CD4-positive, CD25-positive, alpha-beta regulatory T cell (primary cell): ENCODE data around the gene BCAR3. TPM values are rescaled to one million over a fixed set of nuclear protein-coding genes. Genes with fewer than 3 reads are reported as not detected.

Experiments used
- ATAC-seq, 2 donors: fragments of 150-1000 bp; cut with Tn5 transposase; one replicate each; pipeline ENCODE4 v1.10.0; 2021; ENCODE audit warnings: low read depth in 2 of 2, moderate number of reproducible peaks in 2 of 2, moderate library complexity in 1 of 2
- DNase-seq, 3 donors: peaks; one replicate each; pipeline versions ENCODE4 v3.0.0 to v3.0.0-alpha.2; 2012 to 2022; ENCODE audit warnings: mixed read lengths in 1 of 3
- H3K27ac ChIP-seq: one replicate; pipeline ENCODE4 v1.7.0; 2013; ENCODE audit warnings: mild to moderate bottlenecking, low read length; ENCODE audit not compliant: insufficient read depth, poor library complexity, severe bottlenecking
- H3K27me3 ChIP-seq: one replicate; pipeline ENCODE4 v1.7.0; 2013; ENCODE audit warnings: low read length; ENCODE audit not compliant: control insufficient read depth, insufficient read depth
- H3K36me3 ChIP-seq: one replicate; pipeline ENCODE4 v1.7.0; 2013; ENCODE audit warnings: mild to moderate bottlenecking, low read length, moderate library complexity; ENCODE audit not compliant: control insufficient read depth, insufficient read depth
- H3K4me1 ChIP-seq: 2 replicates; pipeline ENCODE4 v1.7.0; 2013; ENCODE audit warnings: mild to moderate bottlenecking, low read length; ENCODE audit not compliant: insufficient read depth, control insufficient read depth, poor library complexity, severe bottlenecking
- H3K4me3 ChIP-seq: one replicate; pipeline ENCODE4 v1.7.0; 2013; ENCODE audit warnings: low read depth, mild to moderate bottlenecking, low read length, moderate library complexity
- H3K9me3 ChIP-seq, 2 experiments: 1 replicate in 1 of 2; 2 replicates in 1 of 2; pipeline ENCODE4 v1.7.0; 2013; ENCODE audit warnings: low read length in 2 of 2, mild to moderate bottlenecking in 1 of 2, moderate library complexity in 1 of 2; ENCODE audit not compliant: control insufficient read depth in 2 of 2
- H3K27ac Mint-ChIP-seq, 3 donors: one replicate each; pipeline ENCODE4 v1.8.0; 2020 to 2022; ENCODE audit warnings: mild to moderate bottlenecking in 3 of 3, mixed read lengths in 3 of 3, moderate library complexity in 2 of 3
- H3K27me3 Mint-ChIP-seq: one replicate; pipeline ENCODE4 v1.8.0; 2022; ENCODE audit warnings: mild to moderate bottlenecking, mixed read lengths
- H3K36me3 Mint-ChIP-seq: one replicate; pipeline ENCODE4 v1.8.0; 2020; ENCODE audit warnings: mixed read lengths
- H3K4me1 Mint-ChIP-seq, 4 donors: one replicate each; pipeline ENCODE4 v1.8.0; 2020 to 2022; ENCODE audit warnings: mixed read lengths in 4 of 4, mild to moderate bottlenecking in 1 of 4
- H3K4me3 Mint-ChIP-seq, 4 donors: one replicate each; pipeline ENCODE4 v1.8.0; 2020 to 2022; ENCODE audit warnings: mild to moderate bottlenecking in 4 of 4, mixed read lengths in 4 of 4, moderate library complexity in 3 of 4
- H3K9me3 Mint-ChIP-seq, 7 donors: one replicate each; pipeline ENCODE4 v1.8.0; 2020 to 2022; ENCODE audit warnings: mixed read lengths in 7 of 7, mild to moderate bottlenecking in 3 of 7, moderate library complexity in 2 of 7
- polyA plus RNA-seq, 4 donors: library from polyadenylated mRNA; unstranded; fragments of 300-500 nt; fragmentation: Illumina TruSeq; gene quantifications; one replicate each; pipeline ENCODE4 v1.2.3, GENCODE V29; 2021
- total RNA-seq: library from RNA; stranded (reverse); gene quantifications from one replicate; pipeline ENCODE4 v1.2.3, GENCODE V29; 2022

Gene BCAR3
- total and polyA plus RNA-seq, 5 donors from 2014 or later, result 0.44 to 0.62 (median 0.49) TPM; not detected in 2

DNA sequence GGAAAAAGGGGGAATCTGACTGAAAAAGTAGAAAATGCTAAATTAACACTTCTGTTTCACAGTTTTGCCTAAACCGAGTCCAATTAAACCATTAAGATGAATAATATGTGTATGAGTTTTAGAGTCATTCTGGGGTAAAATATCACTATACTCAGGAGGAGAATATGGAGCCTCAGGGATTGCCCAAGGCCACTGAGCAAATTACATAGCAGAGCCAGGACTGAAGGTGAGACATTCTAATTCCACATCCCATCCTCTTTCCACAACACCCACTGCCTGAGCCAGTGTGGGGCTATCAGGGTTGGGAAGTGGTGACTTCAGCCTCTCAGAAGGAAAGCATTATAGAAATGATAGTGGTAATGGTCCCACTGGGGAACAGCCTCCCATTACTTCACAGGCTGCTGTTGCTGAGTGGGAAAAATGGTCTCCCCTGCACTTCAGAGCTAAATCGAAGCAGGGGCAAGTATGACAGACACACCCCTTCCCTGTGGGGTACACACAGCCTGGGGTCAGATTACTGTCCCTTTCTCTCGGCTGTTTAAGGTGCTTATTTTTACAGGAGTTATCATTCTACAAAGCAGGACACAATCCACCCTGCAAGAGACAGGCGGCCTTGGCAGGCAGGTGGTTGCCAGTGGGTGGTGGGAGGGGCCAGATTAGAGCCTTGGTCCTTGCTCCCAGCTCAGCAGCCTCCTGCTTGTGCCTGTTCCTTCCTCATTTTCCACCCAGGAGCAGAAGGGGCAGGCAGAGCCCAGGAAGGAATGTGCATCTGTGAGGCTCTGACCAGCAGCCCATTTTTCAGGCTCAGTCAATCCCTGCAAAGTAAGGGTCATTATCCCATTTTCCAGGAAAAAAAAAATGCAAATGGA is 9.5 kb upstream of the BCAR3 start:
- no peaks in the 10 kb centered on the region for H3K4me1 Mint-ChIP-seq
- Histone ChIP-seq H3K4me3 (no peak overlapping the region), H3K4me1 (no peaks in the 10 kb centered on the region), H3K36me3 (no peaks in the 10 kb centered on the region), H3K27me3 (peaks cover 2% of the 10 kb centered on the region), H3K27ac (no peak overlapping the region), H3K9me3 (no peaks in the 10 kb centered on the region)
- H3K27ac Mint-ChIP-seq, result no peak overlapping the region
- H3K4me3 Mint-ChIP-seq, result no peak overlapping the region
- H3K9me3 Mint-ChIP-seq, result no peaks in the 10 kb centered on the region
- H3K27me3 Mint-ChIP-seq, result peaks cover 12% of the 10 kb centered on the region
- no peak for ATAC-seq
- H3K36me3 Mint-ChIP-seq, result no peaks in the 10 kb centered on the region
- DNase-seq, result no peak

DNA sequence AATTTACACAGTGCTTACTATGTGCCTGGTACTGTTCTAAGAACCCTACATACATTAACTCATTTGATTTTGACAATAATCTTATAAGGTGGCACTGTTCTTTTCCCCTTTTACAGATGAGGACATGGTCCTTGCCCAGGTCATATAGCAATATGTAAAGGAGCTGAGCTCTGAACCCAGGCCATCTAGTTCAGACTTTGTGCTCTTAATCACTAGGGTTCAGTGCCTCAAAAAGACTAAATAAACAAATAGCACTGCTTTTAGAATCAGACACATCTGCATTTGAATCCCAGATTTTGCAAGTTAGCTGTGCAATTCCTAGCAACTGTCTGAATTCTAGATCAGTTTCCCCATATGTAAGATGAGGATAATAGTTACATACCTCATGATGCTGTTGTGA is 8.7 kb upstream of the BCAR3 start:
- Mint-ChIP-seq H3K27ac (no peak overlapping the region), H3K4me1 (no peaks in the 10 kb centered on the region), H3K36me3 (no peaks in the 10 kb centered on the region), H3K4me3 (no peak overlapping the region), H3K27me3 (peaks cover 17% of the 10 kb centered on the region), H3K9me3 (no peaks in the 10 kb centered on the region)
- H3K9me3 ChIP-seq, result no peaks in the 10 kb centered on the region
- ATAC-seq (no peak), DNase-seq (no peak)
- peaks cover 4% of the 10 kb centered on the region for H3K27me3 ChIP-seq
- H3K4me1 ChIP-seq, result no peaks in the 10 kb centered on the region
- H3K4me3 ChIP-seq, result no peak overlapping the region
- H3K36me3 ChIP-seq, result no peaks in the 10 kb centered on the region
- H3K27ac ChIP-seq, result no peak overlapping the region

DNA sequence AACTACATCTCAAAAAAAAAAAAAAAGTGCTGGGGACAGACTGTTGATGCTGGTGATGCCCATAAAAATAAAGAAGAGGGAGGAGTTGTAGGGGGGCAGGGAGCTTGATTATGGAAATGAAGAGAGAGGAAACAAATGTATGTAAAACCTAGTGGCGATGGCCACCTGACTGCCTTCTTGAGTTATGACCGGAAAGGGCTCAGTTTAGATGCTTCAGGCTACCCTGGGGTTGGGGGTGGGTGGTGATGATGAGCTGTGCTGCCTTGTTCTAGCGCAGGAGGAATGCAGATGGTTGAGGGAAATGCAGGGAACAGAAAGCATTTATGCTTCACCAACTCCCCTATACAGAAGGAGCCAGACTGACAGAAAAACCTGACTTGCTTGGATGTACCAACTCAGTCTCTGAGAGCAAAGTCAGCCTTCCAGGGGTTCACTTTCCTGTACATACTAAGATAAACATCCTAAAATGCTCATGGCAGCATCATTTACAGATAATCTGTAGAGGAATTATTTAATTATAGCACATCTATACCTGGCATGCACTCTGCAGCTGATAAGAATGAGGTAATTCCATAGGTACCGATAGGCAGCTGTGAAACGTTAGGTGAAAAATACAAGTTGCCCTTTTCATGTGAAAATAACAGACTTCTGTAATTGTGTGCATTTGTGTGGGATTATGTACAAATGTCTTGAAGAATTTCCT is 8.0 kb upstream of the BCAR3 start:
- H3K9me3 Mint-ChIP-seq, result no peaks in the 10 kb centered on the region
- H3K36me3 Mint-ChIP-seq, result no peaks in the 10 kb centered on the region
- no peak overlapping the region for H3K27ac Mint-ChIP-seq
- no peak overlapping the region for H3K4me3 ChIP-seq
- H3K9me3 ChIP-seq, result no peaks in the 10 kb centered on the region
- no peak overlapping the region for H3K4me3 Mint-ChIP-seq
- H3K27me3 ChIP-seq, result peaks cover 8% of the 10 kb centered on the region
- no peaks in the 10 kb centered on the region for H3K4me1 Mint-ChIP-seq
- DNase-seq, result no peak
- H3K27ac ChIP-seq, result no peak overlapping the region
- H3K36me3 ChIP-seq, result no peaks in the 10 kb centered on the region
- peaks cover 17% of the 10 kb centered on the region for H3K27me3 Mint-ChIP-seq
- no peaks in the 10 kb centered on the region for H3K4me1 ChIP-seq
- ATAC-seq, result no peak

DNA sequence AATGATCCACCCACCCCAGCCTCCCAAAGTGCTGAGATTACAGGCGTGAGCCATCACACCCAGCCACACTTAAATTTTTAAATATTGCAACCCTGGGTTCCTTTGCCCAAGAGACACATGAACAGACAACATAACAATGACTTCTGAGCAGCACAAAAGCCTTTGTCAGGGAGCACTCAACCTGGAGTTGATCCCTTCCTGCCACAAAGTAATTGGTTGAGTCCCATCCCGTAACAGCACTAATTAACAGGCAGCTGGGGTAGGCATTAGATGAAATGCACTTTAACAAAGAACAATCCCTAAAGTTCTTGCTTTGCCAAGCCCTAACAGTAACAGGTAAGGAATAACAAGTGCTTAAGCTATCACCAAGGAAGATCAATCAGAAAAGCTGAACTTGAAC is 5.9 kb upstream of the BCAR3 start:
- no peaks in the 10 kb centered on the region for H3K36me3 Mint-ChIP-seq
- H3K27ac Mint-ChIP-seq, result no peak overlapping the region
- no peak overlapping the region for H3K27ac ChIP-seq
- peaks cover 17% of the 10 kb centered on the region for H3K27me3 ChIP-seq
- H3K4me1 ChIP-seq, result no peaks in the 10 kb centered on the region
- no peaks in the 10 kb centered on the region for H3K4me1 Mint-ChIP-seq
- H3K9me3 Mint-ChIP-seq, result peaks cover 0 to 2% (median 0%) of the 10 kb centered on the region in 7 donors
- ATAC-seq (no peak), DNase-seq (no peak)
- no peaks in the 10 kb centered on the region for H3K36me3 ChIP-seq
- H3K27me3 Mint-ChIP-seq, result peaks cover 32% of the 10 kb centered on the region
- no peak overlapping the region for H3K4me3 Mint-ChIP-seq
- H3K9me3 ChIP-seq, result no peaks in the 10 kb centered on the region
- H3K4me3 ChIP-seq, result no peak overlapping the region

DNA sequence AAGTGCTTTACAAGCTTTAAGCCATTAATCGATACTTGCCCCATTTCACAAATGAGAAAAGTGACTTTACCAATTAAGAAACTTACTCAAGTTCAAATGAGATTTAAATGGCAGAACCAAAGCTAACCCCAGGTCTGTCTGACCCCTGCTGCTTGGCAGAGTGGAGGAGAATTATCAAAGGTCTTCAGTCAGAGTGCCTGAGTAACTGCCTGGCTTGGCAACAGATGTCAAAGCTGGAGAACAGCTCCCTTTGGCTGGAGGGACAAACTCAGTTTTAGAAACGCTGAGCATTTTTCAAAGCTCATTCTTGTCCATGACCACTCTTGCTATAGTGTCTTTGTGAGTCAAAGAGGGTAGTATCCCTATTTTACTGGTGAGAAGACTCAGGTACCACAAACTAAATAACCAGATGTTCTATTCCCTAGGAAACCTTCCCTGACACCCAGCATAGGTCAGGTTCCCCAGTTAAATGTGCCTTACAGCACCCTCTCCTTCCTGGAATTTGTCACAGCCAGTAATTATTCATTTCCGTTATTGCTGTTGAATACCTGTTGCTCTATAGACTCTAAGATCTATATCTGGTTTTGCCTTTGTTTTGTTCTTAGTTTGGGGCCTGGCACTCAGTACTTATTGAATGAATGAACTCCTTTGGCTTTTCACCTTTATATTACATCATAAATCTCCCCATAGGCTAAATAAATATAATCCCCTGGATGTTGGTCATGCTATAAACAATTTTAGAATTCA is 5.0 kb upstream of the BCAR3 start:
- Histone ChIP-seq H3K9me3 (no peaks in the 10 kb centered on the region), H3K4me1 (peaks cover 3% of the 10 kb centered on the region), H3K36me3 (no peaks in the 10 kb centered on the region), H3K27me3 (peaks cover 21% of the 10 kb centered on the region), H3K4me3 (no peak overlapping the region), H3K27ac (no peak overlapping the region)
- Mint-ChIP-seq H3K4me1 (peaks cover 4 to 5% (median 4%) of the 10 kb centered on the region in 4 donors), H3K4me3 (no peak overlapping the region), H3K27ac (no peak overlapping the region), H3K9me3 (peaks cover 0 to 2% (median 0%) of the 10 kb centered on the region in 7 donors), H3K27me3 (peaks cover 40% of the 10 kb centered on the region), H3K36me3 (no peaks in the 10 kb centered on the region)
- DNase-seq, result no peak
- no peak for ATAC-seq

DNA sequence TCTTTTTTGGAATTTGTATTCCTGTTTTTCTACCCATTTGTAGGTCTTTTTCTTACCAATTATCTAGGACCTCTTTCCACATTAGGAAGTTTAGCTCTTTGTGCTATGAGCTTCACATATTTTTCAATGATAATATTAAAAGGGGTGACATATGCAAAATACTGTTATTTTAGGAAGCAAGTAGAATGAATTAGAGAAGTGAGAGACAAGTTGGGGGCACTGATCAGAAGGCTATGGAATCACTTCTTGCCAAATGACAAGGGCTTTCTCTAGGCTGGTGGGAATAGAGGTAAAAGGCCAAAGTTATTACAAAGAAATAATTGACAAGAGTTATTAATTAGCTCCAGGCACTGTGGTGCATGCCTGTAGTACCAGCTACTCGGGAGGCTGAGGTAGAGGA is 4.3 kb upstream of the BCAR3 start:
- Histone ChIP-seq H3K36me3 (no peaks in the 10 kb centered on the region), H3K27ac (no peak overlapping the region), H3K27me3 (peaks cover 21% of the 10 kb centered on the region), H3K9me3 (no peaks in the 10 kb centered on the region), H3K4me3 (no peak overlapping the region), H3K4me1 (peaks cover 10% of the 10 kb centered on the region)
- H3K9me3 Mint-ChIP-seq, result peaks cover 0 to 2% (median 0%) of the 10 kb centered on the region in 7 donors
- H3K4me3 Mint-ChIP-seq, result no peak overlapping the region
- H3K36me3 Mint-ChIP-seq, result no peaks in the 10 kb centered on the region
- H3K27me3 Mint-ChIP-seq, result peaks cover 40% of the 10 kb centered on the region
- H3K4me1 Mint-ChIP-seq, result peaks cover 4 to 5% (median 4%) of the 10 kb centered on the region in 4 donors
- ATAC-seq (no peak), DNase-seq (no peak)
- no peak overlapping the region for H3K27ac Mint-ChIP-seq

DNA sequence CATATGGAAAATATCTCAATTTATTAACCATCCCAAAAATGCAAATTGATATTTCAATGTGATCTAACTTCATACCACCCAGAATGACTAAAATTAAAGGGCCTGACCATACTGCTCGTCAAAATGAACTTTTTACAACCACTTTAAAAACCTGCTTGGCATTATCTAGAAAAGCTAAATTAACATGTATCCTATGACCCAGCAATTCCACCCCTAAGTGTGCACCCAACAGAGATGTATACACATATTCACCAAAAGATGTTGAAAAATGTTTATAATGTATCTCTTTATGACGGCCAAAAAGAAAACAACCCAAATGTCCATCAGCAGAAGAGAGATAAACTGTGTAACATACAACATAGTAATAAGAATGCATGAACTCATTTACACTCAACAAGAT is 1.6 kb upstream of the BCAR3 start:
- Histone ChIP-seq H3K27me3 (peaks cover 28% of the 10 kb centered on the region), H3K4me3 (no peak overlapping the region), H3K9me3 (no peaks in the 10 kb centered on the region), H3K4me1 (peaks cover 15% of the 10 kb centered on the region), H3K27ac (no peak overlapping the region), H3K36me3 (no peaks in the 10 kb centered on the region)
- ATAC-seq (no peak), DNase-seq (no peak)
- peaks cover 4 to 10% (median 6%) of the 10 kb centered on the region in 4 donors for H3K4me1 Mint-ChIP-seq
- H3K27me3 Mint-ChIP-seq, result peaks cover 63% of the 10 kb centered on the region
- H3K9me3 Mint-ChIP-seq, result peaks cover 0 to 2% (median 0%) of the 10 kb centered on the region in 7 donors
- no peak overlapping the region for H3K27ac Mint-ChIP-seq
- no peaks in the 10 kb centered on the region for H3K36me3 Mint-ChIP-seq
- peak overlapping the region in 1 of 4 donors; percentile 15 for H3K4me3 Mint-ChIP-seq
